Stimulated activated CD8-positive, alpha-beta memory T cell treated with anti-CD3 and anti-CD28 coated beads, Interleukin-2, amount 100 ng/mL, for 48 hours (primary cell): ENCODE measurements around the gene ZNF598.
"Not testable (repeated sequence)": the region's sequence is repeated elsewhere in the genome, so short reads cannot be mapped to it uniquely, and the experiment has no call there.

Source experiments
- DNase-seq, 2 donors: peaks; one replicate each; pipeline ENCODE4 v3.0.0-alpha.2; 2020; ENCODE audit warnings: low read depth in 2 of 2

ZNF598 gene

GRCh38 chr16:2040787-2041522 is 31.3 kb upstream of the ZNF598 start:
- no peak for DNase-seq

GRCh38 chr16:2040041-2040786 is 30.6 kb upstream of the ZNF598 start:
- DNase-seq, result no peak

GRCh38 chr16:2039274-2040031 is 29.8 kb upstream of the ZNF598 start:
- DNase-seq, result no peak

GRCh38 chr16:2038382-2039231 is 29.0 kb upstream of the ZNF598 start:
- DNase-seq, result no peak

- no peak for DNase-seq
These were observed 28.2 kb upstream of the ZNF598 start for GRCh38 chr16:2037647-2038381.

GRCh38 chr16:2037115-2037514 is 27.5 kb upstream of the ZNF598 start:
- DNase-seq, result no peak

GRCh38 chr16:2036200-2036966 is 26.8 kb upstream of the ZNF598 start:
- DNase-seq, result no peak

GRCh38 chr16:2035431-2036199 is 26.0 kb upstream of the ZNF598 start:
- DNase-seq, result no peak

GRCh38 chr16:2034696-2035430 is 25.2 kb upstream of the ZNF598 start:
- no peak for DNase-seq

GRCh38 chr16:2033909-2034695 is 24.5 kb upstream of the ZNF598 start:
- not testable (repeated sequence) for DNase-seq

- no peak for DNase-seq
These were observed 23.7 kb upstream of the ZNF598 start for GRCh38 chr16:2033057-2033908.

GRCh38 chr16:2032285-2033056 is 22.9 kb upstream of the ZNF598 start:
- DNase-seq, result no peak

- DNase-seq, result no peak
These were observed 21.5 kb upstream of the ZNF598 start for GRCh38 chr16:2031081-2031577.

GRCh38 chr16:2030036-2030435 is 20.4 kb upstream of the ZNF598 start:
- no peak for DNase-seq

GRCh38 chr16:2029350-2029749 is 19.7 kb upstream of the ZNF598 start:
- DNase-seq, result no peak
